Activated CD4-positive, alpha-beta T cell treated with anti-CD3 and anti-CD28 coated beads, Interleukin-2, Interleukin-6, amounts not matched to agents 100 ng/mL and 50 ng/mL, durations not matched to agents 16 hours and 8 hours (primary cell): ENCODE results near the gene STYK1.
A peak's percentile ranks its signal among the peaks of the same experiment; 100 is the strongest.
"Not testable (repeated sequence)": the region's sequence is repeated elsewhere in the genome, so short reads cannot be mapped to it uniquely, and the experiment has no call there.

Source experiments
- DNase-seq: peaks from one replicate; pipeline ENCODE4 v3.0.0-alpha.2; 2020

The STYK1 gene

DNA sequence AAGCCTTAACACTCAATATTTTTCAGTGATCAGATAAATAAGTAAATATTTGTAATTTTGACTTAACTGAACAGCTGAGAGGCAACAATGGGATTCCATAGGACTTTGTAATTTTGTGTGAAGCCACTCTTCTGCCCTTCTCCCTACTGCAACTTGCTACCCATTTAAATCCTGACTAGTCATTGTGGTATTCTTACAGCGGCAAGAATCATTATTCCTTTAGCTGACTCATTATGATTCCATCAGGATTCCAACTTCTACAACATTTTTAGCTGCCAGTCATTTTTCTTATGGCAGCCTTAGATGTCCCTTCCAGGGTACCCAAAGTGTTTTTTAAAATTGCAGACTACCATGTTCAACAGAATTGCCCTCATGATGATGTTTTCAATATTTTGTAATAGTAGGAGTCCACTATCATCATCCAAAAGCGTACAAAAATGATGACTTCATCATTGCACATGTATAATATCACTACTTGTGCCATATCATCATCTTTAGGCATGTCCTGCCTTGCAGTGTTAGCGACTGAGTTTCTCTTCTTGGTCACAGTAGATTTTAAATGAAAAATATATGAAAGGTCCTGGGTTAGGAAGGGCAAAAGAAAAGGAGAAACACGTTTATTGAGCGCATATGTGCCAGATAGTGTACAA is 55.4 kb downstream of the STYK1 start:
- no peak for DNase-seq

DNA sequence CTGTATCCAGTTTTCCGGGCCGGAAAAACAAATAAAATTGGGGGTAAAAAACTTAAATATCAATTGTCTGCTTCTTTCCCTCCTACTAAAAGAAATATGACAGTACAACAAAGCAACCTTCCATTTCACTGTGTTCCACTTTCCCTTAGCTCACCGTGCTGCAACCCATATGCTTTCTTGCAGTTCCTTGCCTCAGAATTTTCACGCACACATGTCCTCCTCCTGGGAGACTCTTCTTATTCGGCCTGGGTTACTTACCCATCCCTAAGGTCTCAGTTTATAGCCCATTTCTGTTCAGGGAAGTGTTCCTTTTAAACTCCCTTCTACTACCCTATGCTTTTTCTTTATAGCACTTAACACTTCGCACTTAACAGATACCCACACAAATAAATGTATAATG is 56.0 kb downstream of the STYK1 start:
- DNase-seq, result no peak

DNA sequence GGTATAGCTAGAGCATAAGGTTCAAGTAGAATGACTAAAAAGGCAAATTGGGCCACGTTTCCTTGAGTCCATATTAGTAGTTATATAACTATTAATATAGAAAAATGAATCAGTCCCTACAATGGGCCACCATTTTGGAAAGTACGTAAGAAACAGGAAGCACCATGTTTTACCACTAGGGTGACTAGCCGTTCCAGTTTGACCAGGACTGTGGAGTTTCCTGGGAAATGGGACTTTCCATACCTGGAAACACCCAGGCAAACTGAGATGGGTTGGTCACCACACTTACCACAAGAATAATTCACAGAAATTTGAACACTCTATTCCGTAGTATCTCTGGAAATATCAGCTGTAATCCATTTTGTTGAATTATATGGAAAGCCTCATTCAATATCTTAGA is 58.3 kb downstream of the STYK1 start:
- peak; percentile 11 for DNase-seq

DNA sequence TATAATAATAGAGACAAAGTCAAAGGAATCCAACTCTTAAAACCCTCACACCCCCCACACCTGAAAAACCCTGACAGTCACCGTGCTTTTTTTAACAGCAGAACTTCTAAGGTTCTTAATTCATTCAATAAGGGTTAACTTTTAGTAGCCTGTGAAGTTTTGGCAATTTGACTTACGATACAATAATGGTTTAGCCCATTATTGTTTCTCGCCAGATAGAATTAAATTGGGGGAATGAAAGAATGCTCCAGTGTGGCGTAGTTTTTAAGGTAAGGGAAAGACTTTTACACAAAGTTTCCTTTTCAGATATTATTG is 59.8 kb downstream of the STYK1 start:
- DNase-seq, result no peak

DNA sequence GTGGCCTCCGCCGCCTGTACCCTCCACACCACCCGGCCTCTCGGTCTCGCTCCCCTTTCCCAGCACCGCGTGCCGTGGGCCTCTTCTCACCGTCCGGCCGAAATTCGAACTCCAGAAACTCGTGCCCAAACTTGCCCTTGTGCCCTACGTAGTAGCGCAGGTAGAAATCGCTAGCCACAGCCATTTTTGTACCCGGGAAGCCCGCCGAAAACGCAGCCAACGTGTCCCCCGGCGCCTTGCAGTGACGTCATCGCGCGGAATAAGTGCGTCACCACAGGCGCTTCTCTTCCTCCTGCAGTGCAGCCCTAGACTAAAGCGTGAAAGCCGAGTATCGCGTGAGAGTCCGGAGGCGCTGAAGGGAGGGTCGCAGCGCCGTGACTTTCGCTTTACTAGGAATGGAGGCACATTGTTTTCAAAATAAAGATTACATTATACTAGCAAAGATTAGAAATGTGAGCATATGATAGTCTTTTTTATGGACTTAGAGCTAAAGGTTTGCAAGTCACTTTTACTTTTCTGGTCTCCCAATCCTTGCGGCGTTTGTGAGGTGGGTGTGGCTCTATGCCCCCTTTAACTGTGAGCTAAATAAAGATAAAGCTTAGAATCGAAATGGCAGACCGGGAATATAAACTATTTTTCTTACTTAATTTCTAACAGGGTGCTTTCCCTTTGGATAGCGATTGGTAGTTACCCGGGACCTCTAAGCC is 60.4 kb downstream of the STYK1 start, which contains the start of gene MAGOHB:
TSS of gene MAGOHB (minus strand) at position 261 of the 707 bp plus-strand sequence. CDS start at position 184, 77 bp downstream.
- peak; percentile 97 for DNase-seq

DNA sequence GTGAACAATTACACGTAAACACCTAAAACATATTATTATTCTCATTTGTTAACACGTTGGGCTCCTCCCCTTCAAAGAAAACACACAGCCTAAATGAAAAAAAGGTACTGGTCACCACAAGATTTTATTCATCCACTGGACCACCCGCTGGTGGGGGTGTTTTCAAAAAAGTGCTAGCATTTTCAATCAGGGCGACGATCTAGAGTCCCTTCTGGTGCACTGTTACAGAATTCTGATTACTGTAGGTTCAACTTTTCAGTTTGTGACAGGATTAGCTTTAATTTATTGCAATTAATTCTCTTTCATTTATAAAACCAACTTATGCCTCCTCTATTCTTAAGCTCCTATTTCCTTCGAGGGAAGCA is 60.9 kb downstream of the STYK1 start:
- DNase-seq, result no peak

DNA sequence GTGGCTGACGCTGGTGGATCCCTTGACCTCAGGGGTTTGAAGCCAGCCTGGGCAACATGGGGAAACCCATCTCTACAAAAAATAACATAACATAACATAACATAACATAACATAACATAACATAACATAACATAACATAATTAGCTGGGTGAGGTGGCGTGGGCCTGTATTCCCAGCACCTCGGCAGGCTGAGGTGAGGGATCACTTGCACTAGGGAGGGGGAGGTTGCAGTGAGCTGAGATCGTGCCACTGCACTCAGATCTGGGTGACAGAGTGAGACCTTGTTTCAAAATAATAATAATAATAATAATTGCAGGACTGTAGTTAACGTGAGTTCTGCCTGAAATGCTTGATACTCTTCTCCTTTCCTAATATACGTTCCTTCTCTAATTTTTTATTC is 61.7 kb downstream of the STYK1 start:
- no peak for DNase-seq

GRCh38 chr12:10611258-10611657 is 62.6 kb downstream of the STYK1 start:
- DNase-seq, result not testable (repeated sequence)

DNA sequence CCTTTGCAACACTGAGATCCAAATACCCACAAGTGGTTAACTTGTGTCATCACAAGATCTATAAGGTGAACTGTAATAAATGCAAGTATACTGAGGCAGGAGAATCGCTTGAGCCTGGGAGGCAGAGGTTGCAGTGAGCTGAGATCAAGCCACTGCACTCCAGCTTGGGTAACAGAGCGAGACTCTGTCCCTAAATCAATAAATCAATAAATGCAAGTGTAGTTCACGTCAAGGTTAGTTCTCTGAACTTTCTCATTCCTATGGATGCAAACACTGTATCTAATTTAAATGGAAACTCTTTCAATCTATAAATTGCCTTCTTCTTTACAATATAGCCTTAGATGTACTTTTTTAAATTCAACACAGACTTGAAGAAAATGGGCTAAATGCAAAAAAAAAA is 63.7 kb downstream of the STYK1 start:
- DNase-seq, result no peak

DNA sequence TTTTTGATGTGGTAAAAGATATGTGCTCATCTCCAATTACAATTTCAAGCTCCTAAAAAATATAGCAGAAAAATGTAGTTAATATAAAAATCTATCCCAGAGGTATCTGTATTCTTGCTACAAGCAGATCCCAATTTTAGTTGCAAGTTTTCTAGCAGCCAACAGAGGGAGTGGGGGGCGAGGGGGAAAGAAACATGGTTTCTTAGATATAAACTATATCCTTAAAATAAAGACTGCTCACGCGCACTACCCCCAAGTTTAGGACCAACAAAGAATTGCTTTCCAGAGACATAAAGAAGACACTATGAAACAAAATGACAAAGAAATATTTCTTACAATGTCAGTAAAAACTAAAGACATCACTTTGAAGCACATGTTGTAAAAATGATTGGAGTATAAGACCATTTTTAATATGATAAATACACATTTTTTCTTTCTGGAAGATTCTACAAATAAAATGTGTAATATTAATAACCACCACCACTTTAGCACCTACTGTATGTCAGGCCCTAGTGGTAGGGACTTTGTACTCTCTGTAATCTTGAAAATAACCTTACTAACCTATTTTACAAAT is 65.9 kb downstream of the STYK1 start:
- peak; percentile 15 for DNase-seq

- peak; percentile 14 for DNase-seq
Measured at GRCh38 chr12:10601860-10602259, 72.0 kb downstream of the STYK1 start.

DNA sequence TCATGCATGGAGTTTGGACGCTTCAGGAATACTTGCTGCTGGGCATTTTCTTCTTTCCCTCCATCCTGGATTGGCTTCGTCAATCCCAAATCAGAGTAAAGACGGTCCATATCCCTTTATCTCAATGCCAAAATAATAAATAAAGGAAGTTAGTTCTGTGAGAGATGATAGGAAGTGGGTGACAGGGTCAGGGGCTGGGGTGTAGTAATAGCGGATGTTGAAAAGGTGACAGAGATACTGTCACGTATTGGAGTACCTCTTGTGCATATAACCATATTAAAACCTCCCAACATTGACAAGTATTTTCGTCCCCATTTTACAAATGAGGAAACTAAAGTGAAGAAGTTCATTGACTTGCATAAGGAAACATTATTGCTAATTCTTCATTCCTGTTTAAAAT is 72.9 kb downstream of the STYK1 start:
- DNase-seq, result no peak

DNA sequence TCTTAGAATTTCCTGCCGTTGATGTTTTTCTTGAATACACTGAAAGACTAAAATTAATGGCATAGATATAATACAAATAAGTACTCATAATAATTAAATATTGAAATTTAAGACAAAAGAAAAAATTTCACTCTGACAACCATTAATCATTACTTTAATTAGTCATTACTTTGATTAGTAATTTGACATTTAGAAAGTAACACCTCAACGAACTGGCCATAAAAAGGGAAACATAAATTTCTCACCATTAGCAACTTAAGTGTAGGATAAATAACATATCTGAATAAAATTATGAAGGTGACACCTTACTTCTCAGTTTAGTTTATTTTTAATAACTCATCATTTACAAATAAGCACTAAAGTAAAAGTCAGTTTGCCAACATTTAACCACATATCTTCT is 78.0 kb downstream of the STYK1 start:
- DNase-seq, result no peak

DNA sequence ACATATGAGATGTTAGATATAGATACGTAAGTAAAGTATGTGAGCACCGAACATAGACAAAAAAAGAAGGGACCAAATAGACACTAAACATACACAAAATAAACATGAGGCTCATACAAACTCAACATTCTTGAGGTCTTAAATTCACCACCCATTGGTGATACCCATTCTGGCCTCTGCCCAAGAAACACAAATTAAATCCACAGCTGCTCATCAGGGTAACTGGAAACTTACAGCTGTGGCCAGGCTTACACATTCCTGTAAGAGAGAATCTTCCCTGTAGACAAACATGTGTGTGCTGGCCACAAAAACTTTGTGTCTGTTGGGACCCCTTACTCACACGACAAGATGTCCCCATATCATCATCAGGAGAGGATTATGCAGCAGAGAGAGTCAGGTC is 82.9 kb downstream of the STYK1 start:
- DNase-seq, result no peak

DNA sequence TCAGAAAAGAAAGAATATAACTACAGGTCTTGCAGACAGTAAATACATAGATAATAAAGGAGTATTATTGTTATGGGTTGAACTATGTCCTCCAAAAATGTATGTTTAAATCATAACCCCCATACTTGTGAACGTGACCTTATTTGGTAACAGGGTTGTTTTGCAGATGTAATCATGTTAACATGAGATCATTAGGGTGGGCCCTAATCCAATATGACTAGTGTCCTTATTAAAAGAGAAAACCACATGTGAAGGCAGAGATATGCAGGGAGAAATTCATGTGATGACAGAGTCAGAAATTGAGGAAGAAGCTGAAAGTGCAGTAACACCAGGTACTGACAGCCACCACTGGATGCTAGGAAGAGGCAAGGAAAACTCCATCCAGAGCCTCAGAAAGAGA is 89.4 kb downstream of the STYK1 start:
- no peak for DNase-seq

DNA sequence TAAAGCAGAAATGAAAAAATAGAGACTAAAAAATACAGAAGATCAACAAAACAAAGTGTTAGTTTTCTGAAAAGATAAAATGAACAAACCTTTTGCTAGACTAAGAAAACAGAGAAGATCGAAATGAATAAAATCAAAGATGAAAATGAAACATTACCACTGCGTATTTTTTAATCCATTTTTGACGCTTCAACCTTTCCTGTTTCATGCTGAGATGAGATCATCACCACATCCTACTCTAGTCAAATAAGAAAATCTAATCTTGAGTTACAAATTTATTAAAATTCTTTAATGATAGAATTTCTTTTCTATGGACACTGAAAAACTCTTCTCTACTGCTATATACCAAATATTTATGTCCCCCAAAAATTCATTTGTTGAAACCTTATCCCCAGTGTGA is 91.1 kb downstream of the STYK1 start:
- no peak for DNase-seq

GRCh38 chr12:10582133-10582532 is 91.7 kb downstream of the STYK1 start:
- not testable (repeated sequence) for DNase-seq

- DNase-seq, result no peak
Measured at GRCh38 chr12:10574307-10574706, 99.5 kb downstream of the STYK1 start.

DNA sequence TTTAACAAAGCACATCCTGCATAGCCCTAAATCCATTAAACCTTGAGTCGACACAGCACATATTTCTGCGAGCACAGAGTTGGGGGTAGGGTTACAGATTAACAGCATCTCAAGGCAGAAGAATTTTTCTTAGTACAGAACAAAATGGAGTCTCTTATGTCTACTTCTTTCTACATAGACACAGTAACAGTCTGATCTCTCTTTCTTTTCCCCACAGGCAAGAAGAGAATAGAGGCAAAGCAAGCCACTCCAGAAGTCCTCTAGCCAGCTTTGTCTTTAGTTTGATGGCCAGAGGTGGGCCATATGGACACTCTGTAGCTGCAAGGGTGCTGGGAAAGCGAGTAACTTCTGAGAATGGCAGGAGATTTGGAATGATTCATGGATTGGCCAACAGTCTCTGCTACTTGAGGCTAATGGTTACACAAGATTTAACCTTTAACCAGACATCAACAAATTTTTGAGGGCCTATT is 101.8 kb downstream of the STYK1 start:
- DNase-seq, result not testable (repeated sequence)

DNA sequence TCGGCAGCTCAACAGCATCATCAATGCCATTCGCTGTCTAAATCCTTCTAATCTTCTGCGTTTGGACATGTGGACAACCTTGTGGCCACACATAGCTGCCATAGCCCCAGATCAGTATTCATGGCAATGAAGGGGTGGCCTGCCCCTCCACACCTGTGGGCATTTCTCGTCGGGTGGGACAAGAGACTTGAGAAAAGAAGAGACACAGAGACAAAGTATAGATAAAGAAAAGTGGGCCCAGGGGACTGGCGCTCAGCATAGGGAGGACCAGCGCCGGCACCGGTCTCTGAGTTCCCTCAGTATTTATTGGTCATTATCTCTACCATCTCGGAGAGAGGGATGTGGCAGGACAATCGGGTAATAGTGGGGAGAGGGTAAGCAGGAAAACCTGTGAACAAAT is 102.7 kb downstream of the STYK1 start:
- DNase-seq, result no peak
